PC-3 (cell line): ENCODE data around the gene PILRA. TPM values are rescaled to one million over a fixed set of nuclear protein-coding genes. Genes with fewer than 3 reads are reported as not detected.

ENCODE experiments used
- ATAC-seq: fragments of 200-7000 bp; cut with Tn5 transposase; 2 replicates; pipeline ENCODE4 v1.9.1; 2020; ENCODE audit warnings: mild to moderate bottlenecking, moderate library complexity
- BruUV-seq: library from RNA; stranded (reverse); fragments of 400-500 nt; replicated peaks from 2 replicates; lab custom pipeline; 2021; lab: Mats Ljungman, UMichigan
- CTCF ChIA-PET: fragments of 300-600 bp; sonication (Branson Sonifier 250); formaldehyde crosslinking; loops from one replicate; lab custom pipeline; 2022; ENCODE audit warnings: antibody characterized with exemption; lab: Charles Lee
- POLR2A ChIA-PET: fragments of 300-600 bp; sonication (Branson Sonifier 250); formaldehyde crosslinking; loops from one replicate; lab custom pipeline; 2022; ENCODE audit warnings: antibody characterized with exemption; ENCODE audit not compliant: unreplicated experiment; lab: Charles Lee
- DNase-seq: peaks from one replicate; pipeline ENCODE4 v3.0.0-alpha.2; 2015
- H2AFZ ChIP-seq: fragments of 300-600 bp; sonication (generic); 2 replicates; pipeline ENCODE4 v1.6.0; 2016; ENCODE audit warnings: antibody characterized with exemption, low read length
- H3F3A ChIP-seq: fragments of 300-600 bp; sonication (generic); one replicate; pipeline ENCODE4 v1.6.0; 2017; ENCODE audit warnings: antibody characterized with exemption, low read length, control low read depth, mild to moderate bottlenecking; ENCODE audit not compliant: unreplicated experiment
- H3K27ac ChIP-seq: fragments of 300-600 bp; sonication (generic); 2 replicates; pipeline ENCODE4 v1.5.1; 2016; ENCODE audit warnings: mild to moderate bottlenecking, low read length
- H3K27me3 ChIP-seq: fragments of 300-600 bp; sonication (generic); 2 replicates; pipeline ENCODE4 v1.6.1; 2016; ENCODE audit warnings: low read length, mixed read lengths
- H3K36me3 ChIP-seq: fragments of 300-600 bp; sonication (generic); 2 replicates; pipeline ENCODE4 v1.6.1; 2016; ENCODE audit warnings: low read depth, mixed run types, low read length, mixed read lengths
- H3K4me1 ChIP-seq: fragments of 300-600 bp; sonication (generic); 2 replicates; pipeline ENCODE4 v1.5.1; 2016; ENCODE audit warnings: low read length; ENCODE audit not compliant: insufficient read depth
- H3K4me2 ChIP-seq: fragments of 300-600 bp; sonication (generic); 2 replicates; pipeline ENCODE4 v1.6.0; 2016; ENCODE audit warnings: low read length
- H3K4me3 ChIP-seq: fragments of 300-600 bp; sonication (generic); 2 replicates; pipeline ENCODE4 v1.5.1; 2016; ENCODE audit warnings: mild to moderate bottlenecking, low read length, mixed read lengths
- H3K79me2 ChIP-seq: fragments of 300-600 bp; sonication (generic); 2 replicates; pipeline ENCODE4 v1.6.1; 2017; ENCODE audit warnings: low read length, mixed read lengths
- H3K9ac ChIP-seq: fragments of 300-600 bp; sonication (generic); 2 replicates; pipeline ENCODE4 v1.6.0; 2016; ENCODE audit warnings: mild to moderate bottlenecking, low read length
- H3K9me2 ChIP-seq: fragments of 300-600 bp; sonication (generic); replicated peaks from 2 replicates; pipeline ENCODE4 v1.6.1; 2016; ENCODE audit warnings: mixed run types, low read length, mixed read lengths
- H3K9me3 ChIP-seq: fragments of 300-600 bp; sonication (generic); 2 replicates; pipeline ENCODE4 v1.6.1; 2016; ENCODE audit warnings: low read length, mixed read lengths
- H4K20me1 ChIP-seq: fragments of 300-600 bp; sonication (generic); 2 replicates; pipeline ENCODE4 v1.6.1; 2016; ENCODE audit warnings: low read length, mixed read lengths
- CTCF ChIP-seq: fragments of 300-600 bp; sonication (generic); conservative IDR thresholded peaks from 2 replicates; pipeline ENCODE4 v1.5.1; 2017; ENCODE audit warnings: antibody characterized with exemption, low read depth, mild to moderate bottlenecking, low read length
- EZH2 ChIP-seq: fragments of 300-600 bp; sonication (generic); IDR thresholded peaks from one replicate; pipeline ENCODE4 v1.6.1; 2017; ENCODE audit warnings: antibody characterized with exemption, mild to moderate bottlenecking, low read length; ENCODE audit not compliant: unreplicated experiment
- EZH2phosphoT487 ChIP-seq: fragments of 300-600 bp; sonication (generic); IDR thresholded peaks from 2 replicates; pipeline ENCODE4 v1.6.1; 2018; ENCODE audit warnings: mild to moderate bottlenecking, antibody characterized with exemption, low read length, borderline replicate concordance
- intact Hi-C: fragments of 100-400 bp; cut with micrococcal nuclease; formaldehyde crosslinking; loops from 2 replicates; pipeline ENCODE4 v1.9.0; 2023
- total RNA-seq: library from RNA; depleted of rRNA; stranded (reverse); fragments of >200 nt; gene quantifications from 2 replicates; pipeline ENCODE4 v1.2.3, GENCODE V29; 2014

PILRA gene
- total RNA-seq, 1 experiment from 2014 or later, result 1.9 TPM

- no peak for ATAC-seq
- no peak for TF ChIP-seq CTCF
- Histone ChIP-seq H3K9me2 (no peaks in the 10 kb centered on the region), H3K79me2 (no peaks in the 10 kb centered on the region), H3K27ac (no peak overlapping the region), H3K9me3 (no peaks in the 10 kb centered on the region), H4K20me1 (no peaks in the 10 kb centered on the region), H3K36me3 (no peaks in the 10 kb centered on the region), H3K4me3 (no peak overlapping the region), H3F3A (no peaks in the 10 kb centered on the region), H3K4me1 (no peaks in the 10 kb centered on the region), H3K4me2 (no peak overlapping the region), H3K9ac (no peak overlapping the region), H2AFZ (no peak overlapping the region), H3K27me3 (no peaks in the 10 kb centered on the region)
- BruUV-seq, result no TSS peak
- no peak for DNase-seq
- POLR2A ChIA-PET, result no interaction called here
- intact Hi-C loops, result no loop called here
- CTCF ChIA-PET, result no interaction called here
Measured at GRCh38 chr7:100415448-100415847, 42.2 kb downstream of the PILRA start.

DNA sequence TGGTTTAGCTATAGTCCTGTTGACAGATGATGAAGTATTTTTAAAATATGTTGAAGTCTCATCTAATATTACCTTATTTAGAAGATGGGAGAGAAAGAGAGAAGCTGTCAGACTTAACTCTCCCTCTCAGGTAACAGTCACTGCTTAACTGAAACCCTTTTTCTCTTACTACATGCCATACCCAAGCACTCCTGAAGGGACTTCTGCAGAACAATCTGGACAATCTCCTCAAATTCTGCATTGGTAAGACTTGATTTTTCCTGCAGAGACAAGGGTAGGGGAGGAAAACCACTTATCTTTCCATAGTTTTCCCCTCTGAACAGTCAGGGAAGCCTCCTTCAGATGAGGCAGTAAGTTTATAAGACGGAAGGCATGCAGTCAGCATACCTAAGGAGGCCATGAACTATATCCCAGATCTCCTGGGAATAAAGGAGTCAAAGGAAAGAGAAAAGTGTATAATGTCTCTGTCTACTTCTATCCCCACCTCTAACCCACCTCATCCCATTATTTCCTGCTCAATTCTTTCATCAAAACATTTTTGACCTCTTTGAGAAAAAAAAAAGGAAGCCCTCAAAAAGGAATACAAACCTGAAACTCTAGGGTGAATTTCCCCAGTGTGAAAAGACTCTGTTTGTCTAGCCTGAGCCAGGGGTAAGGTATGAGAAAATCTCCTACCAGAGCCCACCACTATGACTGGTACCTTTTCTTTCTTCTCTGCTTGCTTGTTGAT is 45.8 kb downstream of the PILRA start:
- BruUV-seq, result no TSS peak
- no peaks in the 10 kb centered on the region for H3K36me3 ChIP-seq
- CTCF ChIA-PET, result interaction anchor here (0.7 kb wide), 1 partner anchor 9 kb away, joined by 3 read pairs; no protein-coding TSS in a partner anchor
- H3K4me2 ChIP-seq, result no peak overlapping the region
- POLR2A ChIA-PET, result no interaction called here
- no peak for TF ChIP-seq EZH2
- no peak for TF ChIP-seq EZH2phosphoT487
- H3F3A ChIP-seq, result no peaks in the 10 kb centered on the region
- H3K9ac ChIP-seq, result no peak overlapping the region
- DNase-seq, result no peak
- no peak overlapping the region for H2AFZ ChIP-seq
- 0 out of 2 replicates have a peak, but pooled peaks have one; percentile 20 for ATAC-seq
- no peaks in the 10 kb centered on the region for H3K79me2 ChIP-seq
- H3K4me1 ChIP-seq, result no peaks in the 10 kb centered on the region
- H4K20me1 ChIP-seq, result no peaks in the 10 kb centered on the region
- H3K9me3 ChIP-seq, result no peaks in the 10 kb centered on the region
- no peaks in the 10 kb centered on the region for H3K27me3 ChIP-seq
- intact Hi-C loops, result no loop called here
- no peak overlapping the region for H3K4me3 ChIP-seq
- no peak overlapping the region for H3K27ac ChIP-seq
- H3K9me2 ChIP-seq, result no peaks in the 10 kb centered on the region

DNA sequence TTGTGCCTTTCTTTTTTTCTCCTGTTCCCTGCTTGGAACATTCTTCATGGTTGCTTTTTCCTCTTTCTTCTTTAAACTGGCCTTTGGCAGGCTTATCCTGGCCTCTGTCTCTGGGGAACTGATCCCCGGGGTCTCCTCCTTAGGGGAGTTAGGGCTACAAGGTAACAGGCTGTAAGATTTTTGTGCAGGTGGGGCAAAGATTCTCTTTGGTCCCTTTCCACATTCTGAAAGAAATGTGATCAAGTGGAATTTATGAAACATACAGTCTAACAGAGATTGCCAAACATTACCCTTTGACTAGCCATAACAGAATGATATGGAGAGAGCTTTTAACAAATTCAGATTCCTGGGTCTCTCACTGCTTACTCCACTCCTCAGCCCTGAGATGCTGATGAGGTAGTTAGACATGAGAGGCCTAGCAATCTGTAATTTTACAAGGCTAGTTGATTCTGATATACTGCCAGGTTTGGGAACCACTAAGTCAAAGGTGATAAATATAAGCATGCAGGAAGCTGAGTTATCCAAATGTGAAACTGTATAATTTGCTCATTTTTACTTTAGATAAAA is 46.5 kb downstream of the PILRA start:
- Histone ChIP-seq H3K9me2 (no peaks in the 10 kb centered on the region), H2AFZ (no peak overlapping the region), H3K79me2 (no peaks in the 10 kb centered on the region), H3K4me3 (no peak overlapping the region), H3K4me2 (no peak overlapping the region), H3K36me3 (no peaks in the 10 kb centered on the region), H3K9me3 (no peaks in the 10 kb centered on the region), H3K4me1 (no peaks in the 10 kb centered on the region), H3K9ac (no peak overlapping the region), H4K20me1 (no peaks in the 10 kb centered on the region), H3K27me3 (no peaks in the 10 kb centered on the region), H3F3A (no peaks in the 10 kb centered on the region), H3K27ac (no peak overlapping the region)
- intact Hi-C loops, result no loop called here
- TF ChIP-seq EZH2 (no peak), EZH2phosphoT487 (no peak), CTCF (no peak)
- ChIA-PET POLR2A (no interaction called here), CTCF (no interaction called here)
- no TSS peak for BruUV-seq
- no peak for DNase-seq
- no peak for ATAC-seq
